Astrocyte (in vitro differentiated cells and primary cell): ENCODE measurements around the gene CCDC102A. TPM values are rescaled to one million over a fixed set of nuclear protein-coding genes. Genes with fewer than 3 reads are reported as not detected.

Experiments used
- DNase-seq: peaks from one replicate; pipeline ENCODE4 v3.0.0-alpha.2; 2010; ENCODE audit warnings: low read depth
- FAIRE-seq: peaks from 2 replicates; lab custom pipeline; 2011; peaks lifted over from hg19 to GRCh38; lab: Jason Lieb, UNC
- H2AFZ ChIP-seq: 2 replicates; pipeline ENCODE4 v1.6.0; 2012; ENCODE audit warnings: low read depth, low read length, inconsistent platforms
- H3K27ac ChIP-seq: 2 replicates; pipeline ENCODE4 v1.5.1; 2011; ENCODE audit warnings: low read depth, low read length, inconsistent platforms
- H3K27me3 ChIP-seq: 2 replicates; pipeline ENCODE4 v1.6.0; 2011; ENCODE audit warnings: low read length, inconsistent platforms; ENCODE audit not compliant: insufficient read depth
- H3K36me3 ChIP-seq: 2 replicates; pipeline ENCODE4 v1.5.1; 2011; ENCODE audit warnings: low read length, inconsistent platforms; ENCODE audit not compliant: insufficient read depth
- H3K4me1 ChIP-seq: 2 replicates; pipeline ENCODE4 v1.5.1; 2011; ENCODE audit warnings: low read length, inconsistent platforms; ENCODE audit not compliant: insufficient read depth
- H3K4me2 ChIP-seq: 2 replicates; pipeline ENCODE4 v1.6.0; 2012; ENCODE audit warnings: low read length, inconsistent platforms
- H3K4me3 ChIP-seq: 2 replicates; pipeline ENCODE4 v1.5.1; 2011; ENCODE audit warnings: low read depth, mild to moderate bottlenecking, low read length, inconsistent platforms; ENCODE audit not compliant: insufficient read depth
- H3K79me2 ChIP-seq: 2 replicates; pipeline ENCODE4 v1.6.0; 2012; ENCODE audit warnings: mild to moderate bottlenecking, low read length, inconsistent platforms; ENCODE audit not compliant: insufficient read depth
- H3K9ac ChIP-seq: 2 replicates; pipeline ENCODE4 v1.6.0; 2012; ENCODE audit warnings: mild to moderate bottlenecking, low read length, inconsistent platforms
- H3K9me3 ChIP-seq: 2 replicates; pipeline ENCODE4 v1.5.1; 2012; ENCODE audit warnings: low read depth, mild to moderate bottlenecking, low read length, inconsistent platforms; ENCODE audit not compliant: insufficient read depth
- H4K20me1 ChIP-seq: 2 replicates; pipeline ENCODE4 v1.6.0; 2012; ENCODE audit warnings: low read length, inconsistent platforms; ENCODE audit not compliant: insufficient read depth
- H3K27ac Mint-ChIP-seq: one replicate; pipeline ENCODE4 v1.8.0; 2021; ENCODE audit warnings: mild to moderate bottlenecking, mixed read lengths; ENCODE audit not compliant: unreplicated experiment
- H3K27me3 Mint-ChIP-seq: one replicate; pipeline ENCODE4 v1.8.0; 2021; ENCODE audit warnings: low read depth, mixed read lengths; ENCODE audit not compliant: unreplicated experiment
- H3K36me3 Mint-ChIP-seq: one replicate; pipeline ENCODE4 v1.8.0; 2021; ENCODE audit warnings: low read depth, mixed read lengths; ENCODE audit not compliant: unreplicated experiment
- H3K4me1 Mint-ChIP-seq: one replicate; pipeline ENCODE4 v1.8.0; 2021; ENCODE audit warnings: low read depth, mixed read lengths; ENCODE audit not compliant: unreplicated experiment
- H3K4me3 Mint-ChIP-seq: one replicate; pipeline ENCODE4 v1.8.0; 2021; ENCODE audit warnings: mild to moderate bottlenecking, moderate library complexity, mixed read lengths; ENCODE audit not compliant: unreplicated experiment
- H3K9me3 Mint-ChIP-seq: one replicate; pipeline ENCODE4 v1.8.0; 2021; ENCODE audit warnings: mild to moderate bottlenecking, mixed read lengths; ENCODE audit not compliant: unreplicated experiment
- CTCF ChIP-seq: IDR thresholded peaks from 2 replicates; pipeline ENCODE4 v1.5.1; 2011; ENCODE audit warnings: low read depth, mild to moderate bottlenecking, inconsistent platforms, low read length, moderate library complexity; ENCODE audit not compliant: insufficient read depth
- EZH2 ChIP-seq: IDR thresholded peaks from 2 replicates; pipeline ENCODE4 v1.6.1; 2012; ENCODE audit warnings: mild to moderate bottlenecking, low read length, inconsistent platforms; ENCODE audit not compliant: insufficient read depth
- total RNA-seq: library from RNA; stranded (reverse); gene quantifications from 2 replicates; pipeline ENCODE4 v1.2.1, GENCODE V29; 2021

The CCDC102A gene
- total RNA-seq, 1 donor from 2014 or later: 8.8 TPM

- no peak overlapping the region for H2AFZ ChIP-seq
- peaks cover 8% of the 10 kb centered on the region for H3K4me1 ChIP-seq
- H3K4me3 Mint-ChIP-seq: no peak overlapping the region
- no peaks in the 10 kb centered on the region for H3K36me3 ChIP-seq
- H3K4me2 ChIP-seq: peak overlapping the region; percentile 66
- FAIRE-seq: no peak
- no peak overlapping the region for H3K4me3 ChIP-seq
- TF ChIP-seq EZH2 (no peak), CTCF (no peak)
- H3K79me2 ChIP-seq: no peaks in the 10 kb centered on the region
- no peaks in the 10 kb centered on the region for H3K36me3 Mint-ChIP-seq
- H4K20me1 ChIP-seq: no peaks in the 10 kb centered on the region
- no peak overlapping the region for H3K27ac Mint-ChIP-seq
- peaks cover 8% of the 10 kb centered on the region for H3K4me1 Mint-ChIP-seq
- peaks cover 41% of the 10 kb centered on the region for H3K27me3 Mint-ChIP-seq
- no peak overlapping the region for H3K9ac ChIP-seq
- no peaks in the 10 kb centered on the region for H3K27me3 ChIP-seq
- H3K9me3 ChIP-seq: peaks cover 14% of the 10 kb centered on the region
- no peak for DNase-seq
- peaks cover 15% of the 10 kb centered on the region for H3K9me3 Mint-ChIP-seq
- H3K27ac ChIP-seq: no peak overlapping the region
Measured at GRCh38 chr16:57565461-57565860, 29.1 kb upstream of the CCDC102A start.

GRCh38 chr16:57564571-57565270 is 28.4 kb upstream of the CCDC102A start:
- Histone ChIP-seq H3K79me2 (no peaks in the 10 kb centered on the region), H2AFZ (no peak overlapping the region), H3K4me1 (peaks cover 8% of the 10 kb centered on the region), H3K36me3 (no peaks in the 10 kb centered on the region), H3K27me3 (no peaks in the 10 kb centered on the region), H3K4me2 (peak overlapping the region; percentile 66), H3K27ac (no peak overlapping the region), H3K9ac (no peak overlapping the region), H3K4me3 (no peak overlapping the region), H3K9me3 (peaks cover 14% of the 10 kb centered on the region), H4K20me1 (no peaks in the 10 kb centered on the region)
- FAIRE-seq: no peak
- Mint-ChIP-seq H3K27ac (no peak overlapping the region), H3K9me3 (peaks cover 20% of the 10 kb centered on the region), H3K4me1 (peaks cover 8% of the 10 kb centered on the region), H3K27me3 (peaks cover 42% of the 10 kb centered on the region), H3K4me3 (no peak overlapping the region), H3K36me3 (no peaks in the 10 kb centered on the region)
- TF ChIP-seq EZH2 (no peak), CTCF (no peak)
- DNase-seq: peak; percentile 42

- DNase-seq (no peak), FAIRE-seq (no peak)
- Histone ChIP-seq H3K4me1 (peaks cover 8% of the 10 kb centered on the region), H3K27ac (no peak overlapping the region), H3K27me3 (peaks cover 7% of the 10 kb centered on the region), H4K20me1 (no peaks in the 10 kb centered on the region), H3K4me2 (no peak overlapping the region), H3K9me3 (peaks cover 7% of the 10 kb centered on the region), H3K79me2 (no peaks in the 10 kb centered on the region), H3K36me3 (no peaks in the 10 kb centered on the region), H3K9ac (no peak overlapping the region), H3K4me3 (no peak overlapping the region), H2AFZ (no peak overlapping the region)
- H3K27me3 Mint-ChIP-seq: peaks cover 45% of the 10 kb centered on the region
- no peak overlapping the region for H3K4me3 Mint-ChIP-seq
- no peaks in the 10 kb centered on the region for H3K36me3 Mint-ChIP-seq
- no peak overlapping the region for H3K27ac Mint-ChIP-seq
- H3K4me1 Mint-ChIP-seq: peaks cover 8% of the 10 kb centered on the region
- peaks cover 18% of the 10 kb centered on the region for H3K9me3 Mint-ChIP-seq
- TF ChIP-seq CTCF: no peak
- no peak for TF ChIP-seq EZH2
Measured at GRCh38 chr16:57563761-57564160, 27.4 kb upstream of the CCDC102A start.
